GM18870 (cell line): ENCODE results near the gene SLC22A1.
"Not testable (repeated sequence)": the region's sequence is repeated elsewhere in the genome, so short reads cannot be mapped to it uniquely, and the experiment has no call there.

Experiments
- ATAC-seq: cut with Tn5 transposase; IDR thresholded peaks from one replicate; pipeline ENCODE4 v1.9.1; 2021; ENCODE audit warnings: moderate library complexity; ENCODE audit not compliant: unreplicated experiment

The SLC22A1 gene

GRCh38 chr6:160121558-160121957 lies at the start of gene SLC22A1:
SLC22A1 (plus strand) TSS chr6:160121815; CDS start chr6:160121936, 121 bp downstream.
- no peak for ATAC-seq

GRCh38 chr6:160073272-160073671 lies 48.3 kb upstream of the SLC22A1 start:
- no peak for ATAC-seq

- no peak for ATAC-seq
Observed at GRCh38 chr6:160076009-160076408, 45.6 kb upstream of the SLC22A1 start.

GRCh38 chr6:160077024-160077423 lies 44.6 kb upstream of the SLC22A1 start:
- no peak for ATAC-seq

- no peak for ATAC-seq
Observed at GRCh38 chr6:160077526-160077925, 44.1 kb upstream of the SLC22A1 start.

- no peak for ATAC-seq
Observed at GRCh38 chr6:160078883-160079685, 42.5 kb upstream of the SLC22A1 start.

- no peak for ATAC-seq
Observed at GRCh38 chr6:160079686-160080043, 42.0 kb upstream of the SLC22A1 start.

GRCh38 chr6:160080097-160080496 lies 41.5 kb upstream of the SLC22A1 start:
- ATAC-seq: no peak

- no peak for ATAC-seq
Observed at GRCh38 chr6:160081398-160081797, 40.2 kb upstream of the SLC22A1 start.

GRCh38 chr6:160082627-160083026 lies 39.0 kb upstream of the SLC22A1 start:
- no peak for ATAC-seq

- ATAC-seq: no peak
Observed at GRCh38 chr6:160084198-160084776, 37.3 kb upstream of the SLC22A1 start.

GRCh38 chr6:160085226-160085625 lies 36.4 kb upstream of the SLC22A1 start:
- no peak for ATAC-seq

- ATAC-seq: no peak
Observed at GRCh38 chr6:160085713-160086505, 35.7 kb upstream of the SLC22A1 start.

GRCh38 chr6:160086754-160087153 lies 34.9 kb upstream of the SLC22A1 start:
- ATAC-seq: no peak

GRCh38 chr6:160088069-160088783 lies 33.4 kb upstream of the SLC22A1 start:
- no peak for ATAC-seq

GRCh38 chr6:160088784-160089533 lies 32.7 kb upstream of the SLC22A1 start:
- no peak for ATAC-seq

- no peak for ATAC-seq
Observed at GRCh38 chr6:160089534-160089897, 32.1 kb upstream of the SLC22A1 start.

- not testable (repeated sequence) for ATAC-seq
Observed at GRCh38 chr6:160090442-160091239, 31.0 kb upstream of the SLC22A1 start.

GRCh38 chr6:160092176-160092575 lies 29.4 kb upstream of the SLC22A1 start:
- not testable (repeated sequence) for ATAC-seq

GRCh38 chr6:160092602-160093001 lies 29.0 kb upstream of the SLC22A1 start:
- no peak for ATAC-seq
